CD4-positive, alpha-beta T cell treated with Interleukin-12 subunit alpha and Interleukin-12 subunit beta, for 1 hour (primary cell): Measurements from ENCODE around the gene RNF17.
"Not testable (repeated sequence)": the region's sequence is repeated elsewhere in the genome, so short reads cannot be mapped to it uniquely, and the experiment has no call there.

Experiments used
- DNase-seq: peaks from one replicate; pipeline ENCODE4 v3.0.0-alpha.2; 2020

RNF17 gene

DNA sequence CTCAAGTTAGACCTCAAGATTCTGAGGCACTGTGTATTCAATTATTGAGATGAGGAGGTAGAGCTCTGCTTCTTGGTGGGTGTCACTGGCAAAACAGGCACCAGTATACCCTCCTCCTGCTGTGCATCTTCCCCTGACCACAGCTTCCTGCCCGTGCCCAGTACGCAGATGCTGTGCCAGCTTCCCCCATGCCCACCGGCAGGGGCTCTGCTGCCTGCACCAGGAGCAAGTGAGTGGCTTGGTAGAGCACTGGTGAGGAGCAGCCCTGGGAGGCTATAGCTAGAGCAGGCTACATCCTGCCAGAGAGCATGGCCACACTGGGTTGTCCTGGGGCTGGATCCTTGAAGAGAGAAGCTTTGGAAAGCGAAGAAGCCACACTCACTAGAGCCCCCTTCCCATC is 21.0 kb upstream of the RNF17 start:
- no peak for DNase-seq

DNA sequence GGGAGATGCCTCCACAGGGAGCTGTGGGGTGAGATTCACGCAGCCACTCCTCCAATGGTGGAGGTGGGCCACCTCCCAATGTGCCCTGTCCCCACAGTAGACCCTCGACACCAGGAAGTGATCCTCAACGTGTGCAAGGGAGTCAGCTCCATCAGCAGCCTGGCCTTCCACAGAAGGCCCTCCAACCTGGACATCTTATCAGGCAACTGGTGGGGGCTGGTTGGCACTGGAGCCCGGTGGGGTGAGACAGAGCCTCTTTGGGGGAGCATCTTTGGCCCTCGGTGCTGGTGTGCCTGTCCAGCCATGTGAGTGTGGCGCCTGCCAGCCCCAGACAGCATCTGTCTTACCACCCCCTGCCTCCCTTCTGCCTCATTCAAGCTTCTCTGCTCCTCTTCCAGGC is 19.7 kb upstream of the RNF17 start:
- no peak for DNase-seq

DNA sequence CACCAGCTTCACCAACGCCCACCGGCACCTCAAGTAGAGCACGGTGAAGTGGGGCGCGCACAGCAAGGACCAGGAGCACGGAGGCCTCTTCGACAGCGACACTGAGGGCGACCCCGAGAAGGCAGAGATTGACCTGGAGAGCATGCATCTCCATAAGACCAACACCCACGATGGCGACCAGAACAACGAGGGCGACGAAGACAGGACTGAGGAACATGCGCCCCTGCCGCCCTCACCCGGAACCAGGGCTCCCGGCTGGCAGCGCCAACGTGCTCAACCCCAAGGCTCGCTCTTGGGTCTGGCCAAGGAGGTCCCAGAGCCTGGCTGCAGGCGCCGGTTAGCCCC is 18.5 kb upstream of the RNF17 start:
- DNase-seq, result no peak

DNA sequence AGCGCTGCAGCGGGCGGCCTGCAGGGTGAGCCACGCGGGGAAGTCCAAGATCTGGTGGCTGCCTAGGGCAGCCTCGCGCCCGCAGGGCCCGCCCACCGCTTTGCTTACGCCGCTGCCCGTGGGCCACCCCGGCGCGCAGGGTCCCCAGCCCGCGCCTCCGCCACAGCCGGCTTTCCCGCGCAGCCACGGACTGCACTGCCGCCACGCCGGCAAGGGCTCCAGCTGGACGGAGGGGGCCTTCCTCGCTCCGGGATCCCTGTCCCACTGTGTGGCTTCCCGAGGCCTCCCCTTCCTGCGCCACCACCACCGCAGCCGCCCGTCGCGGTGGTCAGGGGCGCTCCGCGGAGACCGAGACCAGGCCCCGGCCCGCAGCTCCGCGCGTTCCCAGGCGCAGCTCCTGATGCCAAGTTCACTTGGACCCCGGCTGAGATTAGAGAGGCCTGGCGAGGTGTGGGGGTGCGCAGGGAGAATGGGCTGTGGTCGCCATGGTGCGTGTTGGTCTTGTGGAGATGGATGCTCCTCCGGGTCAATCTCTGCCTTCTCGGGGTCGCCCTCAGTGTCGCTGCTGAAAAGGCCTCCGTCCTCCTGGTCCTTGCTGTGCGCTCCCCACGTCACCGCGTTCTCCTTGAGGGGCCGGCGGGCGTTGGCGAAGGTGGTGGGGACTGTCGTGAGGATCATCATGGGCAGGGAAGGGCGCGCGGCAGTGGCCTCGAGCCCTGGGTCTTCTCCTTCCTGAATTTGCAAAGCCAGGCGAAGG is 17.9 kb upstream of the RNF17 start:
- no peak for DNase-seq

DNA sequence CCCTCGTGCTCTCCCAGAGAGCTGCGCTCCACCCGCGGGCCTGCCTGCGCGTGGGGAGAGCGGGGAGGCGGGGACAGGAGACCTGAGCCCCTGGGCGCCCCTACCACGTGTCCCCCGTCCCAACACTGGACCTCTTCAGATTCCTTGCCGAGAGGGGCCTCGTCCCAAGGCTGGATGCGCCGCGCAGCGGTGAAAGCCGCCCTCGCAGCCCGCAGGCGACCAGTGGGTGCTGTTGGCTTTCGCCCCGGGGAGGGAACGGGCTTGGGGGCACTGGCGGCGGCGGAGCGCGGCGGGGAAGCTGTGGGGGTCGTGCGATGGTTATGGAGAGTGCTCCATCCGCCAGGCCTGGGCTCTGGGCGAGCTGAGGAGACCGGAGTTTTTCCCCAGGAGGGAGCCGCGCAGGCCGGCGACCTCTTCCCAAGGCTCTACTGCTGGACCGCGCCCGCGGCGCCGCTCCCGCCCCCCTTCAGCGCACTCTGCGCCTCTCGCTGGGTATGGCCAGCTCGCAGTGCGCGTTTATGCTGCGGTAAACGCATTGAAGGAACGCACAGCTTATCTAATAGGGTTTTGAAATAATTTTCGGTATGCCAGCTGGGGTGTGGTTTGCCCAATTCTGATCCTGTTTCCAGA is 17.2 kb upstream of the RNF17 start:
- DNase-seq, result no peak

DNA sequence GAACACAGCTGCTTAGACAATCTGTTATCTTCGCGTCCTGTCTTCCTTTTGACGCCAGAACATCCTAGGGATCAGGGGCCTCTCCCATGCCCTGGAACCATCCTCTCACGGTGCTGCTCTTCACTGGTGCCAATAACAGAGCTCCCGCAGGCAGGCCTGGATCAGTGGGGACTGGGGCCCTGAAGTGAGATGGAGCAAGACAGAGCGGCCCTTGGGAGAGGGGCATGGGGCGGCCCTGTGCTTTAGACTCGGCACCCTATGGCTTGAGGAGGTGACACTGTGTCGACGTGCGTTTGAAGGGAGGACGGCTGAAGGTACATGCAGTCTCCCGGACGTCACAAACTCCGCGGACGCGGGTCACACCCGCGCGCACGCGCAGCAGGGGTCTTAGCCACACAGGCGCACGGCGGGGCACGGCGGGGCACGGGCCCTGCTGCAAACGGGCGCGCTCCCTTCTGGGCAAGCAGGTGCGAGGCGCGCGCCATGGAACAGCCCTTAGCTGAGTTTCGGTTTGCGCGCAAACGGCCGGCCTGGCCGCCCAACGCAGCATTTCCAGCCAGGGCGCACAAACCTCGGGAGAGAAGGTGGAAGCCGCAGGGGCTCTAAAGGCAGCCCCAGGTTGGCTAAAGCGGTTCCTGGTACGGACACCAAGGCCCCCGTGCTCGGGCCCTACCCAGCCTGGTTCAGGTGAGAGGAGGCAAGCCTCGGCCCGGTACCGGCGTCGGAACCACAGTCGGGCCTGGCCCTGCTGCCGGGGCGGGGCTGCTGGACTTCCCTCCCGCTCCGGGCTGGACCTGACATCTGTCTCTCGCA is 16.5 kb upstream of the RNF17 start:
- DNase-seq, result no peak

DNA sequence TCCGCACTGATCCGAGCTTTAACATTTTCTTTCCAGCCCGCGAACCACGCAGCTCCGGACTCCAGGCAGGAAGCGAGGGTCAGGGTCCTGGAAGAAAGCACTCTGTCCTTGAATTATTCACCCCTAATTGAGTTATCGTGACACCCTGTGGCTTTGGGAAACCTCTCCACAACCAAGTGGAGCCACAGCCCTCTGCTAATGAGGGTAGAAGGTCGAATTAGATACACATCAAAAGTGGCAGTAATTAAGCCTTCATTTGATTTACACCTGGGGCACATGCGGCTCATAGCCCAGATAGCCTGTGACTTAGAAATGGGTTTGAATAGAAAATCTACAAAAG is 15.9 kb upstream of the RNF17 start:
- DNase-seq, result no peak

DNA sequence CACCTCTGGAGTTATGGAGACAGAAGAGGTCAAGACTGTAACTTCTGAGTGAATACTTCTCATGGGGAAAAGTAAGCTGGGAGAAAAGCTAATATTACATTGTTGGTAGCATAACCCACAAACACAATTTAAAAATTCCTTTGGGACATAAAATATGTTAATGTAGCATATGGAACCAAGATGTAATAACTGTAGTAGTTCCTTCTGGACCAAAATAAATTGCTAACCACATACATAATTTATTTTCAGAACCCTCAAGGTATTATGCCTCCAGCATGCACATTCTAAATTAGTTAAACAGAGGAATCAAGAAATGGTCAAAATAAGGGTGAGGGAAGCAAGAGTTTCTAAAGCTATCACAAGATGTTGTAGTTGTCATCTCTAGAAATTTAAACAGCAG is 4.8 kb upstream of the RNF17 start:
- DNase-seq, result no peak

DNA sequence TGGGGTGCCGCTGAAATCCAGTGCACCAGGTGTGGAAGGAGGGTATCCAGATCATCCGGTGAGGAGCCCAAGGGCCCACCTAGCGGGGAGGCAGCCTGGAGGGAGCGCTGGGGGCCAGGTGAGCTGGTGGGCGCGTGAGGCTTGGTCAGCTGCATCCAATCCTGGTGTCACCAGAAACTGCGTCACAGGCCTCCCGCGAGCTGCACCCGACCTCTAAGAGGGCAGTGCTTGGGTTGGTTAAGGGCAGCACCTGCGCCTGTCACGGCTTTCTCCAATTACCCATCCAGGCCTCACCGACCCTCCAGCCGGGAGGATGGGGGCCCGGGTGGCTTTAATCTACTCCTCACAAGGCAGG is 284 bp downstream of the RNF17 start:
- no peak for DNase-seq

DNA sequence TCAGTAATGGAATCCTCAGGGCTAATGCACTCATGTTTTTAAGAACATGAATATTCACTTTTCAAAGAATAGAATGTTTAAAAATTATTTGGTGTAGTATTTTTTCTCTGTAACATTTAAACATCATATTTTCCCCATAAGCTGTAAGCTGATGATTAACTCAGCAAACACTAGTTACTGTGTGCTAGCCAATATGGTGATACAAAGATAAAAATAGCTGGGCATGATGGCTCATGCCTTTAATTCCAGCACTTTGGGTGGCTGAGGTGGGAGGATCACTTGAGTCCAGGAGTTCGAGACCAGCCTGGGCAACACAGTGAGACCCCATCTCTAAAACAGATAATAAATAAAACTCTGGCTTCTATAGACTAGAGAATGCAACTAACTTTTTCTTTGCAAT is 13.2 kb downstream of the RNF17 start:
- DNase-seq, result no peak

DNA sequence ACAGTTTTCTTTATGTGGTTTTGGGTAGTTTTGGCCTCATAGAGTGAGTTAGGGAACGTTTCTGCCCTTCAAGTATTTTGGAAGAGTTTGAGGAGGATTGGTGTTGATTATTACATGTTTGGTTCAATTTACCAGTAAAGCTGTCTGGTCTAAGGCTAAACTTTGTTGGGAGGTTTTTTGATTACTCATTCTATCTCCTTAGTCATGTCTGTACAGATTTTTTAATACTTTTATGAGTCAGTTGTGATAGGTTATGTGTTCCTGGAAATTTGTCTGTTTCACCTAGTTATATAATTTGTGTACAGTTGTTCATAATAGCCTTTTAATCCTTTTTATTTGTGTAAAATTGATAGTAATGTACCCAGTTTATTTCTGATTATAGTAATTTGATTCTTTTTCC is 20.4 kb downstream of the RNF17 start:
- DNase-seq, result no peak

DNA sequence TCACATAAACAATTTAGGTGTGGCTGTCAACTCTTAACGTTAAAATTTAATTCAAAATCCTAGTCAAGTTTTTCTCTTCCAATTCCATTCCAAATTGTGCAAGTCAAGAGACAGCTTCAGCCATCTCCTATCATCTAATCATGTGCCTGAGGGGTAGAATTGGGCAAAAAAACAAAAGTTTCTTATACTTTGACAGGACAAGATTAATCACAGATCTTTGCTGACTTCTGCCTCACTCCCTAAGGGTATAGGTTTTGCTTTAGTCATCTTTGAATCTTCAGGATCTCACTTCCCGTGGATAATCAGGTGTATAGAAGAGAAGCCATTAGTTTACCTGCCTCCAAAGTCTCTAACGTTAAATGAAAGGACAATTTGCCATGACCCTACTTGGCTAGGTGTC is 24.6 kb downstream of the RNF17 start:
- no peak for DNase-seq

DNA sequence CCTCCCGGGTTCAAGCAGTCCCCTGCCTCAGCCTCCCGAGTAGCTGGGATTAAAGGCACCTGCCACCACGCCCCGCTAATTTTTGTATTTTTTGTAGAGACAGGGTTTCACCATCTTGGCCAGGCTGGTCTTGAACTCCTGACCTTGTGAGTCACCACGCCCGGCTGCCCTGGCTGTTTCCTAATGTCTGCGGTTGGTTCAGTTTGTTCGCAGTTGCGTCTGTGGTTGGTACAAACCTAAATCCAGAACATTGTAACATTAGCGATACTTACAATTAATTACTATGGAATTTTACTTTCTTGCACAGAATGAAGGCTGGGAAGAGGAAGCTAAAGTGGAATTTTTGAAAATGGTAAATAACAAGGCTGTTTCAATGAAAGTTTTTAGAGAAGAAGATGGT is 38.1 kb downstream of the RNF17 start:
- no peak for DNase-seq

DNA sequence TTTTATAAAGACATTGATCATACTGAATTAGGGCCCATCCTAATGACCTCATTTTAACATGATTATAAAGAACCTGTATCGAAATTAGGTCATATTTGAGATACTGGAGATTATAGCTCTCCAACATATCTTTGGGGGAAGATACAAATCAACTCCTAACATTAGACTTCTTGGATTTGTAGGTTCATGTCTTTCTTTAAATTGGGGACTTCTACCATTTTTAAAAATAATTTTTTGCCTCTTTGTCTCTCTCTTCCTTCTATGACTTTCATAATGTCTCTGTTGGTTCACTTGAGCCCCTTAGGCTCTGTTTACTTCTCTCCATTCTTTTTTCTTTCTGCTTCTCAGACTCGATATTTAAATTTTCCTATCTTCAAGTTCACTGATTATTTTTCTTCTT is 57.2 kb downstream of the RNF17 start:
- no peak for DNase-seq

DNA sequence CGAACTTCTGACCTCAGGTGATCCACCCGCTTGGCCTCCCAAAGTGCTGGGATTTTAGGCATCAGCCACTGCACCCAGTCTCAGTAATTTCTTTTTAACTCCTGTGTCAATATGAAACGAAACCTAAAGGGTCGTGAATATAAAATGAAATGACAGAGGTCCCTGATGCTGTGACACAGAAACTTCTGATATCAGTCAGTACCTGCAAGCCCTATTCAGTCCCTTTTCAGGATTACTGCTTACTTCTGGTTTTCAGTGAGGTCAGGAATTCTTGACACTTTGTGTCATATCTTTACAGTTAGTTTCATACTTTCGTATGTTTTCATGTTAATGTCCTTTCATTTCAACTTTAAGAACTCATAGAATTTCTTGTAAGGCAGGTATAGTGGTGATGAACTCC is 58.7 kb downstream of the RNF17 start:
- DNase-seq, result no peak

DNA sequence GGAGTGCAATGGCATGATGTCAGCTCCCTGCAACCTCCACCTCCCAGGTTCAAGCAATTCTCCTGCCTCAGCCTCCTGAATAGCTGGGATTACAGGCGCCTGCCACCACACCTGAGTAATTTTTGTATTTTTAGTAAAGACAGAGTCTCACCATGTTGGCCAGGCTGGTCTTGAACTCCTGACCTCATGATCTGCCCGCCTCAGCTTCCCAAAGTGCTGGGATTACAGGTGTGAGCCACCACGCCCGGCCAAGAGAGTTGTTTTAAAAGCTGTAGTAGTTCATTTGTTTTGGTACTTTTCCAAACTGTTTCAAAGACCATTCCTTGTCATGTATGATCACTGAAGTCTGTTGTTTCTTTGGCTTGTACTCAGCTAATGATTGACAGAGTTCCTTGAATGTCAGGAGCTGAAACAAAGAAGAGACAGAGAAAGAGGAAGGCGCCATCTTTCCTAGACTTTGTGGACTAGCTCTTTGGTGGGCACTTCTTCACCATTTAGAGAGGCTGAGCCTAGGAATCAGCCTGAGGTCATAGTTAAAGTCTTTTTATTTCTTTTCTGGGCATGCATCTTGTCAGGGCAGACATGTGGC is 59.2 kb downstream of the RNF17 start:
- not testable (repeated sequence) for DNase-seq

DNA sequence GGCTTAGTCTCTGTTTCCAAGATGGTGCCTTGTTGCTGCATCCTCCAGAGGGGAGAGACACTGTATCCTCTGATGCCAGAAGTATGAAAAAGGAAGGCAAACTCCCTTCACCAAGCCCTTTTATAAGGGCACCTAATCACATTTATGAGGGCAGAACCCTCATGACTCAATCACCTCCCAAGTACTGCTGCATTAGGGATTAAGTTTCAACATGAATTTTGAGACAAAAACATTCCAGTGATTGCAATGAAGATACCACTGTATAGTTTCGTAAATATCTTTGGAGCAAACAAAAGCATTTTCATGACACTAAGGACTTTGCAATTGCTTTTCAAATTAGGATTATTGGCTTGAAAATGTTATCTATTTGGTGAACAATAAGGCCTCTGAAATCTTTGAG is 63.8 kb downstream of the RNF17 start:
- DNase-seq, result no peak

DNA sequence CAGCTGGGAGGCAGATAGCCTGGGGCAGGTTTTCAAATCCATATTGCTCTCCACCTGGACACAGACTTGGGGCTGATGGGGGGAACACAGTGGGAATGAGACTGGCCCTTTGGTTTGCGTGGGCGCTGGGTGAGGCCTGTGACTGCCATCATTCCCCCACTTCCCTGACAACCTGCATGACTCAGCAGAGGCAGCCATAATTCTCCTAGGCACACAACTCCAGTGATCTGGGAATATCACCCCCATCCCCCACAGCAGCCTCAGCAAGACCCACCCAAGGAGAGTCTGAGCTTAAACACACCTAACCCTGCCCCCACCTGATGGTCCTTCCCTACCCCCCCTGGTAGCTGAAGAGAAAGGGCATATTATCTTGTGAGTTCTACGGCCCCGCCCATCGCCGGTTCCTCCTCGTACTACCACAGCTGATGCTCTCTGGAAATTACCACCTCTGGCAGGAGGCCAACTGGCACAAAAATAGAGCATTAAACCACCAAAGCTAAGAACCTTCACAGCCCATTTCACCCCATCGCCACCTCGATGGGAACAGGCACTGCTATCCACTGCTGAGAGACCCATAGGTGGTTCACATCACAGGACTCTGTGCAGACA is 71.0 kb downstream of the RNF17 start:
- no peak for DNase-seq

DNA sequence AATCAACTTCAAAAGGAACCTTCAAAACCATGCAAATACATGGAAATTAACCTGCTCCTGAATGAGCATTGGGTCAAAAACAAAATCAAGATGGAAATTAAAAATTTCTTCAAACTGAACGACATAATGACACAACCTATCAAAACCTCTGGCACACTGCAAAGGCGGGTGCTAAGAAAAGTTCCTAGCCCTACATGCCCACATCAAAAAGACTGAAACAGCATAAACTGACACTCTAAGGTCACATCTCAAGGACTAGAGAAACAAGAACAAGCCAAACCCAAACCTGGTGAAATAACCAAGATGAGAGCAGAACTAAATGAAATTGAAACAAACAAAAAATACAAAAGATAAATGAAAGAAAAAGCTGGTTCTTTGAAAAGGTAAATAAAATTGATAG is 73.6 kb downstream of the RNF17 start:
- not testable (repeated sequence) for DNase-seq

DNA sequence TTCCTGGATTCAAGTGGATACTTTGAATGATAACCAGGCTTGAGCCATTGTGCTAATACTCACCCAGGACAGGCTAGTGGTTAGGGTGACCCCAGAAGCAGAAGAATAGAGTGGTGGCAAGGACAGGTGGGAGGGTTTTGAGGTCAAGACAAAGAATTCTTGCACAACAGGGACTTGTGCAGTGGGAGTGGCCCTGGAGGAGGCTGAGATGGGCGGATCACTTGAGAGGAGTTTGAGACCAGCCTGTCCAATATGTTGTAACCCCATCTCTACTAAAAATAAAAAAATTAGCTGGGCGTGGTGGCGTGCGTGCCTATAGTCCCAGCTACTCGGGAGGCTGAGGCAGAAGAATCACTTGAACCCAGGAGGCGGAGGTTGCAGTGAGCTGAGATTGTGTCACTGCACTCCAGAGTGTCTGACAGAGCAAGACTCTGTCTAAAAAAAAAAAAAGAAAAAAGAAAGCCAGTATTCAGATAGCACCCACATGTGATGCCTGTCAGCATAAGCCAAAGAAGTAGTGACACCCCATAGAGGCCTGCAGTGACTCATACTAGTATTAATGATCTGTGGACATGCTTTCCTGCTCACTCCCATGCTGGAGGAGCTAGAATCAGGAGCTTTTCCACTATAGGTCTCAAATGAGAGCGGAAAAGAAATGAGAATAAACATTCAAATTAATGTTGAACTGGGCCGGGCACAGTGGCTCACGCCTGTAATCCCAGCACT is 78.7 kb downstream of the RNF17 start:
- no peak for DNase-seq

DNA sequence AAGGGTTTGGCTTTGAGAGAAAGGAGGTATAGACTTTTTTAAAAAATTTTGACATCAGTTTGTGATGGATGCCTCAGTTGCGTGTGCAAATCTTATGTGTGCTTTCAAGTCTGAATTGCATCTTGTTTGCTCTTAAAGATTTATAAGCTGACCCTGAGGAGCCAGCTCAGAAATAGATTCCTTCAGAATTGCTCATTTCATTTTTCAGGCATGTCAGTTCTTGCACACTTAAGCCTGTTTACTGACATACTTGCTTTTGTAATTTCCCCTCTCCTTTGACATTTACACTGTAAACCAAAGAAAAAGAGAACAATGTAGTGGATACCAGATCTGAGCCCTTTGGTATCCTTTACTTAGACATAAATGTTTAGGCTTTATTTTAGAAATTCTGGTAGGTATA is 87.6 kb downstream of the RNF17 start:
- DNase-seq, result no peak

DNA sequence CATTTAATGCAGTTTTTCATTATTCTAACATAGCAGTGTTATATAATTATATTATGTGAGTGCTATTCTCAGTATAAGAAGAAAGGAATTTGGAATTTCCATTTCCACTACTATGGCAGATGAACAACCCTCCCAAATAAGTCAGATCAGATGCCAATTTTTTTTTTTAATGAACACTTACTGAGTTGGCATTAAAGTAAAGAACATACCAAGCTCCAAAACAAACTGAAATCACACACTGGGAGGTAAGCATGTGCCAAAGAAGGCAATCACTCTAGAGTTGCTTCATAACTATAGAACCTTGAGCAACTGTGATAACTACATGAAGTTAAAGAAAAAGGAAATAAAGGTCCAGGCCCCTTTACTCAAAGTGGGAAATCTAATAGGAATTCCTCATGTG is 90.3 kb downstream of the RNF17 start:
- no peak for DNase-seq

DNA sequence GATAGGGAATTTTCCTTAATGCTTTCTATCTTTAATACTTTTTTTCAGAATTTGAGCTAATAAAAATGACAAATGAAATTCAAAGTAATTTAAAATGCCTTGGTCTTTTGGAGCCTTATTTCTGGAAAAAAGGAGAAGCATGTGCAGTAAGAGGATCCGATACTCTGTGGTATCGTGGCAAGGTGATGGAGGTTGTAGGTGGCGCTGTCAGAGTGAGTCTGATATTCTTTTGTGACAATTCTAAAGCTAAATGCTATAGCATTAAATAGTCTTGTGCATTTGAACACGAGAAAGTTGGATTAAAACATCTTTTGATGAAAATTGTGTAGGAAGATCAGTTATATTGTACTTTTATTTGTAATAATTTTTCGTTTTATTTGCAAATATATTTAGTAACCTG is 95.0 kb downstream of the RNF17 start:
- DNase-seq, result no peak
